Mesenchymal stem cell (in vitro differentiated cells and primary cell): ENCODE measurements around the gene ZYX.
A peak's percentile ranks its signal among the peaks of the same experiment; 100 is the strongest.

Experiments
- DNase-seq: peaks from one replicate; pipeline ENCODE4 v3.0.0-alpha.2; 2013
- H2AFZ ChIP-seq: one replicate; pipeline ENCODE4 v1.6.1; 2013; ENCODE audit warnings: low read depth, mild to moderate bottlenecking, control low read depth, inconsistent platforms, low read length, moderate library complexity
- H2AK5ac ChIP-seq: 2 replicates; pipeline ENCODE4 v1.6.1; 2013; ENCODE audit warnings: low read length, moderate library complexity, mild to moderate bottlenecking, inconsistent platforms; ENCODE audit not compliant: severe bottlenecking
- H2BK120ac ChIP-seq: one replicate; pipeline ENCODE4 v1.6.1; 2013; ENCODE audit warnings: low read depth, mild to moderate bottlenecking, inconsistent platforms, low read length, moderate library complexity
- H2BK12ac ChIP-seq, 2 experiments: one replicate each; pipeline ENCODE4 v1.6.1; 2013; ENCODE audit warnings: inconsistent platforms in 2 of 2, low read length in 2 of 2, mild to moderate bottlenecking in 2 of 2, moderate library complexity in 2 of 2, control low read depth in 1 of 2
- H2BK15ac ChIP-seq: one replicate; pipeline ENCODE4 v1.6.1; 2013; ENCODE audit warnings: mild to moderate bottlenecking, low read depth, inconsistent platforms; ENCODE audit not compliant: poor library complexity, severe bottlenecking
- H2BK5ac ChIP-seq: 2 replicates; pipeline ENCODE4 v1.6.1; 2013; ENCODE audit warnings: low read depth, mild to moderate bottlenecking, low read length, control low read depth, inconsistent platforms; ENCODE audit not compliant: poor library complexity, severe bottlenecking
- H3K14ac ChIP-seq, 2 experiments: one replicate each; pipeline ENCODE4 v1.6.1; 2013; ENCODE audit warnings: inconsistent platforms in 2 of 2, low read length in 2 of 2, control low read depth in 1 of 2, mild to moderate bottlenecking in 1 of 2, moderate library complexity in 1 of 2
- H3K18ac ChIP-seq, 2 experiments: one replicate each; pipeline ENCODE4 v1.6.1; 2013; ENCODE audit warnings: inconsistent platforms in 2 of 2, low read length in 2 of 2, control low read depth in 1 of 2, low read depth in 1 of 2, mild to moderate bottlenecking in 1 of 2
- H3K23ac ChIP-seq, 2 experiments: one replicate each; pipeline ENCODE4 v1.6.1; 2013; ENCODE audit warnings: inconsistent platforms in 2 of 2, low read length in 2 of 2, mild to moderate bottlenecking in 2 of 2, moderate library complexity in 2 of 2, control low read depth in 1 of 2
- H3K27ac ChIP-seq: 2 replicates; pipeline ENCODE4 v1.5.1; 2013; ENCODE audit warnings: mild to moderate bottlenecking, moderate library complexity, low read length, control low read depth, inconsistent platforms; ENCODE audit not compliant: poor library complexity, severe bottlenecking
- H3K27me3 ChIP-seq, 2 experiments: 2 replicates each; pipeline versions ENCODE4 v1.6.1 to v1.7.0; 2013; ENCODE audit warnings: low read length in 2 of 2, mild to moderate bottlenecking in 2 of 2, moderate library complexity in 2 of 2, control low read depth in 1 of 2, inconsistent platforms in 1 of 2; ENCODE audit not compliant: control insufficient read depth in 1 of 2, insufficient read depth in 1 of 2
- H3K36me3 ChIP-seq, 2 experiments: 2 replicates each; pipeline versions ENCODE4 v1.6.1 to v1.7.0; 2013; ENCODE audit warnings: low read length in 2 of 2, control low read depth in 1 of 2, inconsistent platforms in 1 of 2, low read depth in 1 of 2, mild to moderate bottlenecking in 1 of 2; ENCODE audit not compliant: insufficient read depth in 2 of 2, control insufficient read depth in 1 of 2
- H3K4ac ChIP-seq, 2 experiments: one replicate each; pipeline ENCODE4 v1.6.1; 2013; ENCODE audit warnings: inconsistent platforms in 2 of 2, low read length in 2 of 2, mild to moderate bottlenecking in 2 of 2, moderate library complexity in 2 of 2, control low read depth in 1 of 2, low read depth in 1 of 2
- H3K4me1 ChIP-seq: 2 replicates; pipeline ENCODE4 v1.6.1; 2013; ENCODE audit warnings: low read depth, low read length, control low read depth; ENCODE audit not compliant: control insufficient read depth, insufficient read depth
- H3K4me2 ChIP-seq: 2 replicates; pipeline ENCODE4 v1.6.1; 2013; ENCODE audit warnings: low read length, mild to moderate bottlenecking, inconsistent platforms; ENCODE audit not compliant: poor library complexity, severe bottlenecking
- H3K4me3 ChIP-seq, 2 experiments: 2 replicates each; pipeline versions ENCODE4 v1.5.1 to v1.7.0; 2013; ENCODE audit warnings: low read length in 2 of 2, mild to moderate bottlenecking in 2 of 2, control low read depth in 1 of 2, low read depth in 1 of 2; ENCODE audit not compliant: insufficient read depth in 1 of 2
- H3K79me1 ChIP-seq: replicated peaks from 2 replicates; pipeline ENCODE4 v1.6.1; 2013; ENCODE audit warnings: mild to moderate bottlenecking, control low read depth, low read length, inconsistent platforms; ENCODE audit not compliant: poor library complexity, severe bottlenecking
- H3K9ac ChIP-seq: 2 replicates; pipeline ENCODE4 v1.7.0; 2013; ENCODE audit warnings: mild to moderate bottlenecking, low read length, moderate library complexity
- H3K9me3 ChIP-seq: 2 replicates; pipeline ENCODE4 v1.7.0; 2013; ENCODE audit warnings: mild to moderate bottlenecking, low read length; ENCODE audit not compliant: control insufficient read depth
- H4K8ac ChIP-seq: one replicate; pipeline ENCODE4 v1.6.1; 2013; ENCODE audit warnings: inconsistent platforms, mild to moderate bottlenecking, low read length, moderate library complexity
- H4K91ac ChIP-seq: one replicate; pipeline ENCODE4 v1.6.1; 2013; ENCODE audit warnings: mild to moderate bottlenecking, low read length, inconsistent platforms
- WGBS: methylation state at CpG from one replicate; pipeline ENCODE4 v1.1.7; 2013; ENCODE audit warnings: mixed read lengths; 5-methylcytosine and 5-hydroxymethylcytosine counted together

ZYX gene

GRCh38 chr7:143382791-143383641, 1.9 kb downstream of the ZYX start:
- Histone ChIP-seq H2BK12ac (no peak overlapping the region), H3K4me1 (peaks cover 51% of the 10 kb centered on the region), H3K14ac (peak overlapping the region in 1 of 2 experiments; percentile 49), H2BK15ac (no peak overlapping the region), H3K27ac (peak overlapping the region; percentile 91), H4K91ac (no peak overlapping the region), H3K9me3 (no peaks in the 10 kb centered on the region), H3K23ac (no peak overlapping the region), H4K8ac (no peak overlapping the region), H3K4me2 (peak overlapping the region; percentile 62), H3K4me3 (peak overlapping the region; percentile 78 to 88), H2AFZ (no peak overlapping the region), H3K4ac (peak overlapping the region in 1 of 2 experiments; percentile 30), H2BK5ac (no peak overlapping the region), H3K27me3 (no peaks in the 10 kb centered on the region), H3K9ac (peak overlapping the region; percentile 98), H3K18ac (peak overlapping the region; percentile 10 to 48), H3K36me3 (peaks cover 49 to 57% of the 10 kb centered on the region in 2 experiments), H2AK5ac (no peak overlapping the region), H3K79me1 (peaks cover 4% of the 10 kb centered on the region), H2BK120ac (no peak overlapping the region)
- WGBS, result 84% methylated on average over 14 of the region's 15 CpGs
- DNase-seq, result no peak

DNA sequence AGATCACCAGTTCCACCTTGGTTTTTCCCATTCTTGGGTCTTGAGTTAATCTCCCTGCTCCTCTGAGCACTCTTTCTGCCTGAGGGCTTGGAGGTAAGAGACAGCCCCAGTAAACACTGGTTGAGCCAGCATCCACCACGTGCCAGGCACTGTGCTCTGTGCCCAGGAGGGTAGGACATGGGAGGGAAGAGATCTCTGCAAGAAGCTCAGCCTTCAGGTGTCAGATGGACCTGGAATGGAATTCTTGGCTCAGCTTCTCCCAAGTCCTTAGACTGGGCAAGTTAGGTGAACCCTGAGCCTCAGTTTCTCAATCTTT, 2.5 kb downstream of the ZYX start:
- Histone ChIP-seq H2BK5ac (no peak overlapping the region), H3K18ac (peak overlapping the region in 1 of 2 experiments; percentile 13), H2AK5ac (no peak overlapping the region), H2BK12ac (no peak overlapping the region), H2AFZ (no peak overlapping the region), H3K36me3 (peaks cover 55 to 63% of the 10 kb centered on the region in 2 experiments), H2BK15ac (no peak overlapping the region), H3K14ac (no peak overlapping the region), H3K23ac (no peak overlapping the region), H3K9me3 (no peaks in the 10 kb centered on the region), H4K8ac (no peak overlapping the region), H3K4me3 (peak overlapping the region in 1 of 2 experiments; percentile 88), H3K4ac (no peak overlapping the region), H2BK120ac (no peak overlapping the region), H3K4me1 (peaks cover 54% of the 10 kb centered on the region), H4K91ac (no peak overlapping the region), H3K4me2 (peak overlapping the region; percentile 62), H3K27me3 (no peaks in the 10 kb centered on the region), H3K9ac (peak overlapping the region; percentile 98), H3K79me1 (peaks cover 5% of the 10 kb centered on the region), H3K27ac (no peak overlapping the region)
- DNase-seq, result no peak
- 53% methylated on average over 1 of the region's 1 CpG for WGBS

DNA sequence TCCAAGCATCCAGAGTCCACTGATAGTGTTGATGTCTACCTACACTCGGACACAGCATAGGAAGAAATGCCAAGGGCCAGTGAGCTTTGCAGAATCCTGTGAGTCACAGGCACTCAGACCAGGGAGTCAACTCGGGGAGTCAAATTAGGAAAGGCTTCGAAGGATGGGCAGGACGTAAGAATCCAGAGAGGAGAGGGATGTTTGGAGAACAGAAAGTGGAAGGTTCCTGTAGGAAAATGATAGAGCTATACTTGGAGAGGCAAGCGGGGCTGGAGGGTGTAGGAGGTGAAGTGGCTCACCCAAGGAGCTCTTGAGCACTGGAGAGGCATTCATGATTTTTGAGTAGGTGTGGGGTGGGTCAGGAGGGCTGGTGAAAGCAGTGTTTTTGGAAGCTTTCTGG, 3.0 kb downstream of the ZYX start:
- Histone ChIP-seq H3K14ac (no peak overlapping the region), H3K27ac (no peak overlapping the region), H3K36me3 (peaks cover 61 to 69% of the 10 kb centered on the region in 2 experiments), H2AFZ (no peak overlapping the region), H3K4me2 (peak overlapping the region; percentile 19), H3K79me1 (peaks cover 7% of the 10 kb centered on the region), H2BK15ac (peak overlapping the region; percentile 44), H3K18ac (no peak overlapping the region), H3K23ac (no peak overlapping the region), H3K4me1 (peaks cover 56% of the 10 kb centered on the region), H2BK5ac (no peak overlapping the region), H2BK12ac (no peak overlapping the region), H3K27me3 (no peaks in the 10 kb centered on the region), H3K4ac (peak overlapping the region in 1 of 2 experiments; percentile 16), H4K91ac (no peak overlapping the region), H2BK120ac (peak overlapping the region; percentile 23), H3K4me3 (peak overlapping the region in 1 of 2 experiments; percentile 88), H3K9ac (peak overlapping the region; percentile 98), H2AK5ac (no peak overlapping the region), H4K8ac (no peak overlapping the region), H3K9me3 (no peaks in the 10 kb centered on the region)
- WGBS, result 34% methylated on average over 5 of the region's 5 CpGs
- peak; percentile 70 for DNase-seq
